ENCODE data around the gene NFKBIE. TPM values are rescaled to one million over a fixed set of nuclear protein-coding genes. Genes with fewer than 3 reads are reported as not detected.

The NFKBIE gene
- total and polyA plus RNA-seq, 2 of the 13 experiments (the other 11 are each of a cell fraction or from before 2014, with no cell fraction given): 6.7 to 14.5 TPM

DNA sequence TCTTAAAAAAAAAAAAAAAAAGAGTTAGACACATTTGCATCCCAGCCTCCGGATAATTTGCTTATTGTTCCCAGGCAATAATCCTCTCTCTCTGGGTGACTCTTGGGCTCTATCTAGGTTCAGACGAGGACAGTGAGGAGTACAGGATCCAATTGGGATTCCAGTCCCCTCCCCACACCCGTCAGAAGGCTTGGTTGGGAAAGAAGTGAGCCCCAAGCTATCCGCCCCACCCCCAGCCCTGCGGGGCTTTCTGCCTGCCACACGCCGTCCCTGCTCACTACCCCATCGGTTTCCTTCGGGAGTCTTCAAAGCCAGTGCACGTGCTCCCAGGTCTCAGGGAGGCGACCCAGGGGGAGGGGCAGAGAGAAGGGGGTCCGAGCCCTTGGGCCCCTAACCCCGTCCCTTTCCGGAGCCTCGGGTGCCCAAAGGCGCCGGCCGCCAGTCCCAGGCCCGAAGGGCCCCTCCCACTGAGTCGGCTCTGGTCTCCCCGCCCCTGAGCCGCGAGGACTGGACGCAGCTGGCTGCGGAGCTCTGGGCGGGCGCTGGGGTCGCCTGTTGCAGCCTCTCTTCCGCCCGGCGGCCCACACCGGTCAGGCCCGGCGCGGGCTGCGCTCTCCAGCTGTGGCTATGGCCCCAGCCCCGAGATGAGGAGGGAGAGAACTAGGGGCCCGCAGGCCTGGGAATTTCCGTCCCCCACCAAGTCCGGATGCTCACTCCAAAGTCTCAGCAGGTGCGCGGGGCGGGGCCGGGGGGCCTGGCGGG lies 46.1 kb downstream of the NFKBIE start (continued):
- TF ChIP-seq, protein P1, sequence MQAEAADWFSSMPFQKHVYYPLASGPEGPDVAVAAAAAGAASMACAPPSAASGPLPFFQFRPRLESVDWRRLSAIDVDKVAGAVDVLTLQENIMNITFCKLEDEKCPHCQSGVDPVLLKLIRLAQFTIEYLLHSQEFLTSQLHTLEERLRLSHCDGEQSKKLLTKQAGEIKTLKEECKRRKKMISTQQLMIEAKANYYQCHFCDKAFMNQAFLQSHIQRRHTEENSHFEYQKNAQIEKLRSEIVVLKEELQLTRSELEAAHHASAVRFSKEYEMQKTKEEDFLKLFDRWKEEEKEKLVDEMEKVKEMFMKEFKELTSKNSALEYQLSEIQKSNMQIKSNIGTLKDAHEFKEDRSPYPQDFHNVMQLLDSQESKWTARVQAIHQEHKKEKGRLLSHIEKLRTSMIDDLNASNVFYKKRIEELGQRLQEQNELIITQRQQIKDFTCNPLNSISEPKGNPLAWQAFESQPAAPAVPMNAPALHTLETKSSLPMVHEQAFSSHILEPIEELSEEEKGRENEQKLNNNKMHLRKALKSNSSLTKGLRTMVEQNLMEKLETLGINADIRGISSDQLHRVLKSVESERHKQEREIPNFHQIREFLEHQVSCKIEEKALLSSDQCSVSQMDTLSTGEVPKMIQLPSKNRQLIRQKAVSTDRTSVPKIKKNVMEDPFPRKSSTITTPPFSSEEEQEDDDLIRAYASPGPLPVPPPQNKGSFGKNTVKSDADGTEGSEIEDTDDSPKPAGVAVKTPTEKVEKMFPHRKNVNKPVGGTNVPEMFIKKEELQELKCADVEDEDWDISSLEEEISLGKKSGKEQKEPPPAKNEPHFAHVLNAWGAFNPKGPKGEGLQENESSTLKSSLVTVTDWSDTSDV (CRISPR knock-in tag; IDR thresholded peaks at IDR 0.05): peak; percentile 91; the same call in 1 of the 2 replicates
- peak; percentile 73 for TF ChIP-seq SALL1 (CRISPR knock-in tag; IDR thresholded peaks at IDR 0.05)
- TF ChIP-seq ZNF441 (CRISPR knock-in tag; IDR thresholded peaks at IDR 0.05; ENCODE audit: borderline replicate concordance): peak; percentile 92
- TF ChIP-seq RCOR2 (CRISPR knock-in tag; IDR thresholded peaks at IDR 0.05): no peak
- TF ChIP-seq, protein P2, sequence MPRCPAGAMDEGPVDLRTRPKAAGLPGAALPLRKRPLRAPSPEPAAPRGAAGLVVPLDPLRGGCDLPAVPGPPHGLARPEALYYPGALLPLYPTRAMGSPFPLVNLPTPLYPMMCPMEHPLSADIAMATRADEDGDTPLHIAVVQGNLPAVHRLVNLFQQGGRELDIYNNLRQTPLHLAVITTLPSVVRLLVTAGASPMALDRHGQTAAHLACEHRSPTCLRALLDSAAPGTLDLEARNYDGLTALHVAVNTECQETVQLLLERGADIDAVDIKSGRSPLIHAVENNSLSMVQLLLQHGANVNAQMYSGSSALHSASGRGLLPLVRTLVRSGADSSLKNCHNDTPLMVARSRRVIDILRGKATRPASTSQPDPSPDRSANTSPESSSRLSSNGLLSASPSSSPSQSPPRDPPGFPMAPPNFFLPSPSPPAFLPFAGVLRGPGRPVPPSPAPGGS (CRISPR knock-in tag; IDR thresholded peaks at IDR 0.05): peak; percentile 82
- no peak for TF ChIP-seq SP140L (CRISPR knock-in tag; IDR thresholded peaks at IDR 0.05; ENCODE audit: borderline replicate concordance)
- TF ChIP-seq, protein P3, sequence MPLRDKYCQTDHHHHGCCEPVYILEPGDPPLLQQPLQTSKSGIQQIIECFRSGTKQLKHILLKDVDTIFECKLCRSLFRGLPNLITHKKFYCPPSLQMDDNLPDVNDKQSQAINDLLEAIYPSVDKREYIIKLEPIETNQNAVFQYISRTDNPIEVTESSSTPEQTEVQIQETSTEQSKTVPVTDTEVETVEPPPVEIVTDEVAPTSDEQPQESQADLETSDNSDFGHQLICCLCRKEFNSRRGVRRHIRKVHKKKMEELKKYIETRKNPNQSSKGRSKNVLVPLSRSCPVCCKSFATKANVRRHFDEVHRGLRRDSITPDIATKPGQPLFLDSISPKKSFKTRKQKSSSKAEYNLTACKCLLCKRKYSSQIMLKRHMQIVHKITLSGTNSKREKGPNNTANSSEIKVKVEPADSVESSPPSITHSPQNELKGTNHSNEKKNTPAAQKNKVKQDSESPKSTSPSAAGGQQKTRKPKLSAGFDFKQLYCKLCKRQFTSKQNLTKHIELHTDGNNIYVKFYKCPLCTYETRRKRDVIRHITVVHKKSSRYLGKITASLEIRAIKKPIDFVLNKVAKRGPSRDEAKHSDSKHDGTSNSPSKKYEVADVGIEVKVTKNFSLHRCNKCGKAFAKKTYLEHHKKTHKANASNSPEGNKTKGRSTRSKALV (CRISPR knock-in tag; IDR thresholded peaks at IDR 0.05): peak; percentile 87
- 0 out of 2 replicates have a peak, but pooled peaks have one; percentile 34 for TF ChIP-seq ONECUT2 (CRISPR knock-in tag; IDR thresholded peaks at IDR 0.05)
- peak; percentile 58; the same call in 1 of the 2 replicates for TF ChIP-seq RXRB (CRISPR knock-in tag; IDR thresholded peaks at IDR 0.05; ENCODE audit: borderline replicate concordance)
- no peak for TF ChIP-seq ADNP (CRISPR knock-in tag; IDR thresholded peaks at IDR 0.05)
- peak; percentile 75 for TF ChIP-seq MYC (CRISPR knock-in tag; IDR thresholded peaks at IDR 0.05; ENCODE audit: borderline replicate concordance)
- peak; percentile 81; the same call in 1 of the 2 replicates for TF ChIP-seq TEAD2 (CRISPR knock-in tag; IDR thresholded peaks at IDR 0.05)
- no peak for TF ChIP-seq MTF1 (CRISPR knock-in tag; IDR thresholded peaks at IDR 0.05)
- peak; percentile 74; the same call in 1 of the 2 replicates for TF ChIP-seq ERF (CRISPR knock-in tag; IDR thresholded peaks at IDR 0.05)
- no peak for TF ChIP-seq JDP2 (CRISPR knock-in tag; IDR thresholded peaks at IDR 0.05; ENCODE audit: borderline replicate concordance)
- peak; percentile 75; the same call in 1 of the 2 replicates for TF ChIP-seq YEATS2 (CRISPR knock-in tag; IDR thresholded peaks at IDR 0.05; ENCODE audit: borderline replicate concordance)
- TF ChIP-seq ZNF607 (CRISPR knock-in tag; IDR thresholded peaks at IDR 0.05; ENCODE audit: borderline replicate concordance): peak; percentile 57; the same call in 1 of the 2 replicates
- TF ChIP-seq ZIK1 (CRISPR knock-in tag; IDR thresholded peaks at IDR 0.05; ENCODE audit: borderline replicate concordance, low read depth): no peak
- no peak for TF ChIP-seq RFX1 (IDR thresholded peaks at IDR 0.05)
- TF ChIP-seq HMGXB4 (CRISPR knock-in tag; IDR thresholded peaks at IDR 0.05; ENCODE audit: borderline replicate concordance in 1 of 2, low read depth in 1 of 2): peak; percentile 72 to 86

Measured in HepG2 (cell line).